Activated CD4-positive, alpha-beta memory T cell treated with anti-CD3 and anti-CD28 coated beads for 36 hours (primary cell): ENCODE measurements around the gene ACOT11. TPM values are rescaled to one million over a fixed set of nuclear protein-coding genes. Genes with fewer than 3 reads are reported as not detected.
"Not testable (repeated sequence)": the region's sequence is repeated elsewhere in the genome, so short reads cannot be mapped to it uniquely, and the experiment has no call there.

Experiments used
- CTCF ChIA-PET: fragments of 350-600 bp; sonication (Branson Sonifier 250); formaldehyde crosslinking; loops from one replicate; lab custom pipeline; 2021; ENCODE audit warnings: antibody characterized with exemption, inconsistent platforms; lab: Charles Lee
- POLR2A ChIA-PET: fragments of 350-600 bp; sonication (Branson Sonifier 250); formaldehyde crosslinking; loops from one replicate; lab custom pipeline; 2021; ENCODE audit warnings: antibody characterized with exemption; lab: Charles Lee
- DNase-seq: peaks from one replicate; pipeline ENCODE4 v3.0.0-alpha.2; 2020
- H3K27ac Mint-ChIP-seq: one replicate; pipeline ENCODE4 v1.8.0; 2021; ENCODE audit warnings: mixed read lengths
- H3K27me3 Mint-ChIP-seq: one replicate; pipeline ENCODE4 v1.8.0; 2021; ENCODE audit warnings: mixed read lengths
- H3K36me3 Mint-ChIP-seq: one replicate; pipeline ENCODE4 v1.8.0; 2021; ENCODE audit warnings: mixed read lengths
- H3K4me1 Mint-ChIP-seq: one replicate; pipeline ENCODE4 v1.8.0; 2021; ENCODE audit warnings: low read depth, mixed read lengths
- H3K4me3 Mint-ChIP-seq: one replicate; pipeline ENCODE4 v1.8.0; 2021; ENCODE audit warnings: mild to moderate bottlenecking, mixed read lengths
- H3K9me3 Mint-ChIP-seq: one replicate; pipeline ENCODE4 v1.8.0; 2021; ENCODE audit warnings: mixed read lengths
- intact Hi-C: fragments of 100-400 bp; cut with micrococcal nuclease; formaldehyde crosslinking; loops from one replicate; pipeline ENCODE4 v1.15.1; 2023
- total RNA-seq, 2 experiments: library from RNA; stranded (reverse); gene quantifications; one replicate each; pipeline ENCODE4 v1.2.3, GENCODE V29; 2021

ACOT11 gene
- total RNA-seq, 2 experiments from 2014 or later: 0.99 to 1.1 TPM

GRCh38 chr1:54610048-54610447, 62.0 kb downstream of the ACOT11 start:
- Mint-ChIP-seq H3K4me1 (peaks cover 2% of the 10 kb centered on the region), H3K9me3 (no peaks in the 10 kb centered on the region), H3K27me3 (no peaks in the 10 kb centered on the region), H3K36me3 (no peaks in the 10 kb centered on the region), H3K4me3 (no peak overlapping the region), H3K27ac (no peak overlapping the region)
- intact Hi-C loops: no loop called here
- ChIA-PET CTCF (interaction anchor here (1.0 kb wide), 1 partner anchor 55 kb away, joined by 3 read pairs; no protein-coding TSS in a partner anchor), POLR2A (no interaction called here)
- no peak for DNase-seq

- Mint-ChIP-seq H3K27ac (no peak overlapping the region), H3K36me3 (no peaks in the 10 kb centered on the region), H3K4me3 (no peak overlapping the region), H3K9me3 (no peaks in the 10 kb centered on the region), H3K27me3 (no peaks in the 10 kb centered on the region), H3K4me1 (no peaks in the 10 kb centered on the region)
- POLR2A ChIA-PET: no interaction called here
- intact Hi-C loops: no loop called here
- CTCF ChIA-PET: interaction anchor here (1.0 kb wide), 1 partner anchor 54 kb away, joined by 3 read pairs; no protein-coding TSS in a partner anchor
- DNase-seq: no peak
These were observed 62.9 kb downstream of the ACOT11 start for GRCh38 chr1:54610601-54611580.

GRCh38 chr1:54611621-54612020, 63.6 kb downstream of the ACOT11 start:
- CTCF ChIA-PET: interaction anchor here (1.0 kb wide), 1 partner anchor 188 kb away, joined by 3 read pairs; no protein-coding TSS in a partner anchor
- Mint-ChIP-seq H3K27me3 (no peaks in the 10 kb centered on the region), H3K4me3 (no peak overlapping the region), H3K27ac (no peak overlapping the region), H3K9me3 (no peaks in the 10 kb centered on the region), H3K36me3 (no peaks in the 10 kb centered on the region), H3K4me1 (no peaks in the 10 kb centered on the region)
- intact Hi-C loops: no loop called here
- no peak for DNase-seq
- POLR2A ChIA-PET: no interaction called here

GRCh38 chr1:54614024-54614423, 66.0 kb downstream of the ACOT11 start:
- no peak overlapping the region for H3K4me3 Mint-ChIP-seq
- CTCF ChIA-PET: no interaction called here
- DNase-seq: no peak
- no peaks in the 10 kb centered on the region for H3K27me3 Mint-ChIP-seq
- intact Hi-C loops: no loop called here
- H3K27ac Mint-ChIP-seq: no peak overlapping the region
- H3K36me3 Mint-ChIP-seq: no peaks in the 10 kb centered on the region
- H3K9me3 Mint-ChIP-seq: no peaks in the 10 kb centered on the region
- H3K4me1 Mint-ChIP-seq: no peaks in the 10 kb centered on the region
- POLR2A ChIA-PET: no interaction called here

DNA sequence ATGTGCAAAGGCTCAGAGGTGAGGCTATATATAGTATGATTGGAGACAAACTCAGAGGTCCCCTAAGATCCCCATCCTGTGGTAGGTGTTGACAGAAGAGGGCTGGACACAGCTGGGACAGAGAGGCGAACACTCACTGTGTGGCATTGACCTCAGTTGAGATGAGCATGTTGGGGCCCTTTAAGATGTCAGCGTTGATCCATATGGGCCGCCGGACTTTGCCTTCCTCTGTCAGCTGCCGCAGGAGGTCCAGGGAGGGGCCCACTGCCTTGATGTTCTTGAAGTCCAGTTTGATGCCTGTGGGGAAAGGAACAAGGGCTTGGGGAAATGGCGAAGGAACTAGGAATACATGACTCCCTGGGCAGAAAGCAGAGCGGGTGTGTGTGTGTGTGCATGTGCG, 66.5 kb downstream of the ACOT11 start:
- no peak overlapping the region for H3K27ac Mint-ChIP-seq
- H3K4me1 Mint-ChIP-seq: no peaks in the 10 kb centered on the region
- POLR2A ChIA-PET: no interaction called here
- no peak overlapping the region for H3K4me3 Mint-ChIP-seq
- intact Hi-C loops: no loop called here
- no peaks in the 10 kb centered on the region for H3K27me3 Mint-ChIP-seq
- no peak for DNase-seq
- no peaks in the 10 kb centered on the region for H3K9me3 Mint-ChIP-seq
- CTCF ChIA-PET: no interaction called here
- H3K36me3 Mint-ChIP-seq: no peaks in the 10 kb centered on the region

DNA sequence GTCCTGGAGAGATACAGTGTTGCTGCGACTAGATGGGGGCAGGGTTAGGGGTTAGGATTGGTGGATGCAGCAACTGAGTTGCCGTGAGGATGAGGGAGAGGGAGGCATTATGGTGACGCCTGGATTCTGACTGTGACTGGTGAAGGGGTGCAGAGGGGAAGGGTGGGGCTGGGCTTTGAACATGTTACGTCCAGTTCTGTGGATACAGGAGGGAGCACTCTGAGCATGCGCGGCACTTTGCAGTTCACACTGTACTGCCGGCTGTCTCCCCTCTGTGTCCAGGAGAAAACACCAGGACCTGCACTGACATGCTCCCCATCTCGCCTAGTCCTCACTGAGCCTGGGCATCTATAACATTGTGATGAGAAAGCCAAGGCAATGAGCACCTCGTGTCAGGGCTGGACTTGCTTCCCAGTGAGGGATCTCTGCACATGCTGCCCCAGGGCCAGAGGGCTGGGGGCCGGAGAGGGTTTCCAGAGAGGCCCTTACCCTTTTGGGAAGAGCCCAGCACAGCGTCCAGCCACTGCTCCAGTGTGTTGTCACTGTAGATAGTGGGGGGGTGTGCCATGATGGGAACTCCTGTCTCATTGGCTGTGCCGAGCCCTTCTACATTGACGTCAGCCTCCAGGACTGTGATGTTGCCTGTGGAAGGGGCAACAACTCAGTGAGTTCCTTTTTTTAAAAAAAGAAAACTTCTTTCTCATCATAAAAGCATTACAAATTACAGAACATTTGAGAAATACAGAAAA, 67.7 kb downstream of the ACOT11 start:
- POLR2A ChIA-PET: no interaction called here
- no peak overlapping the region for H3K4me3 Mint-ChIP-seq
- intact Hi-C loops: no loop called here
- H3K27me3 Mint-ChIP-seq: no peaks in the 10 kb centered on the region
- no peaks in the 10 kb centered on the region for H3K4me1 Mint-ChIP-seq
- no peak for DNase-seq
- no peaks in the 10 kb centered on the region for H3K36me3 Mint-ChIP-seq
- no peak overlapping the region for H3K27ac Mint-ChIP-seq
- CTCF ChIA-PET: no interaction called here
- H3K9me3 Mint-ChIP-seq: no peaks in the 10 kb centered on the region

- no peaks in the 10 kb centered on the region for H3K4me1 Mint-ChIP-seq
- no peak for DNase-seq
- CTCF ChIA-PET: no interaction called here
- H3K9me3 Mint-ChIP-seq: no peaks in the 10 kb centered on the region
- intact Hi-C loops: no loop called here
- POLR2A ChIA-PET: no interaction called here
- H3K4me3 Mint-ChIP-seq: no peak overlapping the region
- no peak overlapping the region for H3K27ac Mint-ChIP-seq
- H3K36me3 Mint-ChIP-seq: no peaks in the 10 kb centered on the region
- H3K27me3 Mint-ChIP-seq: peaks cover 2% of the 10 kb centered on the region
These were observed 71.7 kb downstream of the ACOT11 start for GRCh38 chr1:54619749-54620148.

- Mint-ChIP-seq H3K4me3 (no peak within 1 kb of the TSS), H3K36me3 (no peaks in the 10 kb centered on the region), H3K27me3 (peaks cover 2% of the 10 kb centered on the region), H3K27ac (no peak within 1 kb of the TSS), H3K4me1 (no peaks in the 10 kb centered on the region), H3K9me3 (no peaks in the 10 kb centered on the region)
- ChIA-PET POLR2A (no interaction called here), CTCF (no interaction called here)
- intact Hi-C loops: no loop called here
- DNase-seq: no peak
These were observed 75.4 kb downstream of the ACOT11 start, which contains the start of gene FAM151A for GRCh38 chr1:54623216-54624007. TSS of gene FAM151A (minus strand) at chr1:54623525. CDS start at chr1:54623395, 130 bp downstream.

GRCh38 chr1:54624466-54625464, 76.7 kb downstream of the ACOT11 start:
- intact Hi-C loops: no loop called here
- H3K27ac Mint-ChIP-seq: no peak overlapping the region
- H3K9me3 Mint-ChIP-seq: no peaks in the 10 kb centered on the region
- H3K4me1 Mint-ChIP-seq: no peaks in the 10 kb centered on the region
- H3K4me3 Mint-ChIP-seq: no peak overlapping the region
- peaks cover 2% of the 10 kb centered on the region for H3K27me3 Mint-ChIP-seq
- CTCF ChIA-PET: no interaction called here
- DNase-seq: no peak
- POLR2A ChIA-PET: no interaction called here
- no peaks in the 10 kb centered on the region for H3K36me3 Mint-ChIP-seq

DNA sequence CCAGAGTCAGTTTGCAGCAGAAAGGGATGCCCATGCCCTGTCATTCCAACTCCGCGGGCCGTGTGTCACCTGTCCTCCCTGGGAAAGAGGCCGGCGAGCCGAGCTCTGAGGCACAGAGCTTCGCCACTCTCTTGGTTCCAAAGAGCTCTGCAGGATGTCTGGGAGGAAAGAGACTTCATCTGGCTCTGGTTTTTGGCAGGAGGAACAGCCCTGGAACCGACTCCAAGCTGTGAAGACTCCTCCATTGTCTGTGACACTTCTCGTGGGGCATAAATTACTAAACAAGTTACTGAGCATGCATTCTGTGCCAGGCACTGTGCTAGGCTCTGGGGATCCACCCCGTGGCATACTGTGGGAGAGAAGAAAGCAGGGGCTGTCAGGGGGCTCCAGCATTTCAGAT, 79.2 kb downstream of the ACOT11 start:
- no peak overlapping the region for H3K4me3 Mint-ChIP-seq

GRCh38 chr1:54635804-54636203, 87.8 kb downstream of the ACOT11 start:
- H3K36me3 Mint-ChIP-seq, H3K27me3 Mint-ChIP-seq, POLR2A ChIA-PET, H3K9me3 Mint-ChIP-seq, CTCF ChIA-PET, H3K4me1 Mint-ChIP-seq, DNase-seq, intact Hi-C loops, H3K27ac Mint-ChIP-seq, H3K4me3 Mint-ChIP-seq: not testable (repeated sequence)

More for the DNA sequence above, 79.2 kb downstream of the ACOT11 start:
- intact Hi-C loops: no loop called here
- ChIA-PET POLR2A (no interaction called here), CTCF (no interaction called here)
- no peaks in the 10 kb centered on the region for H3K36me3 Mint-ChIP-seq
- H3K9me3 Mint-ChIP-seq: no peaks in the 10 kb centered on the region
- DNase-seq: no peak
- no peak overlapping the region for H3K27ac Mint-ChIP-seq
- H3K27me3 Mint-ChIP-seq: peaks cover 3% of the 10 kb centered on the region
- no peaks in the 10 kb centered on the region for H3K4me1 Mint-ChIP-seq
